ENCODE results near the gene AKAP5.
A peak's percentile ranks its signal among the peaks of the same experiment; 100 is the strongest.

The AKAP5 gene

DNA sequence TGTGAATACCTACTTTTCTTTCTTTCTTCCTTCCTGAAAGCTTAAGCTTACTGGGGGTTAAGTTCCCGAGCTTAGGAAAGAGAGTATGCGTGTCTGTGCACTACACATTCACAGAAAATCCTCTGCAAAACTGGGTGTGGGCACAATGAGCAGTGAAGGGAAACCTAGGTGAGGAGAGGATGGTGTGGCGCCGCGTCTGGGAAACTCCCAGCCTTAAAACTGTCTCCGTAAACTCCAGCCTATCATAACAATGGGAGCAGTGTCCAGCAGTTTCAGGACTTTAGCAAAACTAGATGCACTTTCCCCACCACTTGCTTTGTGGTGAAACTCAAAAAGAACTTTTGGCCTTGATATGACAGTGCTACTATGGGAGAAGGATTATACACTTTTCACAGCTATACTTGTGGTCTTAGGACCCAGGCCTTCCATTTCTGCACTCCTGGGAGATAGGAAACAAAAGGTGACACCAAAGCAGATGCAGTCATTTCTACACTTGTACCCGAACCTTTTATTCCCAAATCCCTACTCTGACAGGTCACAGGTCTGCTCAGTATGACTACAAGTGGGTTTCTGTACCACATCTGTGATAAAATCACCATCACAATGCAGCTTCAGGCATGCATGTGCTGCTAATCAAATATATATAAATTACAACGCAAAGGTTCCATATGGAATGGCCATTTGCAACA, 10.4 kb downstream of the AKAP5 start:
- no peak for DNase-seq (ENCODE audit: low read depth, low spot score)
- H3K4me3 ChIP-seq (ENCODE audit: low read depth, low read length): no peak overlapping the region
- in situ Hi-C loops (cut with HindIII; ENCODE audit: low sequenced_read_pairs): no loop called here
- TF ChIP-seq, protein P1, sequence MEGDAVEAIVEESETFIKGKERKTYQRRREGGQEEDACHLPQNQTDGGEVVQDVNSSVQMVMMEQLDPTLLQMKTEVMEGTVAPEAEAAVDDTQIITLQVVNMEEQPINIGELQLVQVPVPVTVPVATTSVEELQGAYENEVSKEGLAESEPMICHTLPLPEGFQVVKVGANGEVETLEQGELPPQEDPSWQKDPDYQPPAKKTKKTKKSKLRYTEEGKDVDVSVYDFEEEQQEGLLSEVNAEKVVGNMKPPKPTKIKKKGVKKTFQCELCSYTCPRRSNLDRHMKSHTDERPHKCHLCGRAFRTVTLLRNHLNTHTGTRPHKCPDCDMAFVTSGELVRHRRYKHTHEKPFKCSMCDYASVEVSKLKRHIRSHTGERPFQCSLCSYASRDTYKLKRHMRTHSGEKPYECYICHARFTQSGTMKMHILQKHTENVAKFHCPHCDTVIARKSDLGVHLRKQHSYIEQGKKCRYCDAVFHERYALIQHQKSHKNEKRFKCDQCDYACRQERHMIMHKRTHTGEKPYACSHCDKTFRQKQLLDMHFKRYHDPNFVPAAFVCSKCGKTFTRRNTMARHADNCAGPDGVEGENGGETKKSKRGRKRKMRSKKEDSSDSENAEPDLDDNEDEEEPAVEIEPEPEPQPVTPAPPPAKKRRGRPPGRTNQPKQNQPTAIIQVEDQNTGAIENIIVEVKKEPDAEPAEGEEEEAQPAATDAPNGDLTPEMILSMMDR (IDR thresholded peaks at IDR 0.05; ENCODE audit: low read depth, low read length): no peak

DNA sequence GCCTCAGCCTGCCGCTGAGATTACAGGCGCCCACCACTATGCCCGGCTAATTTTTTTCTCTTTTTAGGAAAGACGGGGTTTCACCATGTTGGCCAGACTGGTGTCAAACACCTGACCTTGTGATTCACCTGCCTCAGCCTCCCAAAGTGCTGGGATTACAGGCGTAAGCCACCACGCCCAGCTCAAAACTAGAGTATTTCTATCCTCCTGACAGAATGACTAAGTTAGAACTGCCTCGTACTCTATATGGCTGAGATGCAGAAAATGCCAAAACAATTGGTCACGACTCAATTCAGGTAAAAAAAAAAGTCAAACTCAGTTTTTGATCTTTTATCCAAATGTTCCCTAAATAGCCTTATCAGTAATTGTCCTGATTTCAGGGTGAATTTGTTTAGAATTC, 11.1 kb downstream of the AKAP5 start:
- in situ Hi-C loops (cut with HindIII; ENCODE audit: low sequenced_read_pairs): no loop called here
- no peak overlapping the region for H3K4me3 ChIP-seq (ENCODE audit: low read depth, low read length)
- DNase-seq (ENCODE audit: low read depth, low spot score): no peak
- TF ChIP-seq, protein P1 (IDR thresholded peaks at IDR 0.05; ENCODE audit: low read depth, low read length): no peak

DNA sequence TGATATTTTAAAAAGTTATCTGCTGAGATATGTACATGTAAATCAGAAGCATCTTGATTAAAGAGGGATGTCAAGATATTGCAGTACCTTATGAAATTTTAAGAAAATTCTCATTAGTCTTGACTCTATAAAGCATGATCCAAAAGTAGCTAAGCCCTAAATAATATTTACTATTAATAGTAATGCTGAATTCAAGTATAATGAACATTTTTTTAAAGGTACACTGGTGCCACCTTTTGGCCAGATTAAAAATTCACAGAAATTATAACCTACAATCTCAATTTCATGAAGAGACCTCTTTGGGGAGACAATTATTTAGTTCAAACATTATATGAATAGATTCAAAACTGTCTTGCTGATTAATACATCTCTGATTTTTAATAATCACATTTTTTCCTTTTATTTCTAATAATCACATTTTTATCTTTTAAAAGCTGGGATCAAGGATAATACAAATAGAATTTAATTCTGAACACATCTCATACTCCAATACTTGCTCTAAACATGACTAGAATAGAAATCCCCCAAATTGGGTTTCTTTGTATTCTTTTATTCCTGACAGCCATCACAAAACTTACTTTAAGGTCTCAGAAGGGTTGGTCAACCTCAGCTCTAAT, 13.4 kb downstream of the AKAP5 start:
- H3K4me3 ChIP-seq (ENCODE audit: low read depth, low read length): no peak overlapping the region
- in situ Hi-C loops (cut with HindIII; ENCODE audit: low sequenced_read_pairs): no loop called here
- TF ChIP-seq, protein P1 (IDR thresholded peaks at IDR 0.05; ENCODE audit: low read depth, low read length): peak; percentile 27
- DNase-seq (ENCODE audit: low read depth, low spot score): peak; percentile 47

DNA sequence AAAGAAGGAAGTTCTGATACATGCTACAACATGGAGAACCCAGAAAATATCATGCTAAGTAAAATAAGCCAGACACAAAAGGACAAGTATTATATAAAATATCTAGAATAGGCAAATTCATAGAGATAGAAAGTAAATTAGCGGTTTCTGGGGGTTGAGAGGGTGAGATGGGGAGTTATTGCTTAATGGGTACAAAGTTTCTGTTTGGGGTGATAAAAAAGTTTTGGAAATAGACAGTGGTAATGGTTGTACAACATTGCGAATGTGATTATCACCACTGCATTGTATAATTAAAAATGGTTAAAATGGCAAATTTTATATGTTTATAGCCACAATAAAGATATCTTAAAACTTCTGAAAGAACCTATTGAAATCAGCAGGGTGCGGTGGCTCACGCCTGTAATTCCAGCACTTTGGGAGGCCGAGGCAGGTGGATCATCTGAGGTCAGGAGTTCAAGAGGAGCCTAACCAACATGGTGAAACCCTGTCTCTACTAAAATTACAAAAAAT, 23.3 kb downstream of the AKAP5 start:
- H3K4me3 ChIP-seq (ENCODE audit: low read depth, low read length): no peak overlapping the region
- DNase-seq (ENCODE audit: low read depth, low spot score): no peak
- in situ Hi-C loops (cut with HindIII; ENCODE audit: low sequenced_read_pairs): no loop called here
- TF ChIP-seq, protein P1 (IDR thresholded peaks at IDR 0.05; ENCODE audit: low read depth, low read length): no peak

DNA sequence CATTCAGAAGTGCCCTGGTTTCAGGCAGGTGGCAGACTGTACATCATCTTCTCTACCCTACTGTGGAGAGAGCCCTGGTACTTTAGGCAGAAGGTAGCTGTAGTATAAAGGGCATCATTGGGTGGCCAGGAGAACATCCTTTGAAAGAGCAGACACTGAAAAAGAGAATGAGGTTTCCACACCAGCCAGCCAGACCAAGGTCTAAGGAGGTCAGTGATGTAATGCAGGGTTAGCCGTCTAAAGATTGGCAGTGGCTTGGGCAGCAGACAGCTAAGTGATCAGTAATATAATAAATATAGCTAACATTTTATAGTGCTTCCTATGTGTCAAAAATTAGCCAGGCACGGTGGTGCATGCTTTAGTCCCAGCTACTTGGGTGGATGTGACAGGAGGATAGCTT, 26.3 kb downstream of the AKAP5 start:
- no peak for DNase-seq (ENCODE audit: low read depth, low spot score)
- H3K4me3 ChIP-seq (ENCODE audit: low read depth, low read length): no peak overlapping the region
- in situ Hi-C loops (cut with HindIII; ENCODE audit: low sequenced_read_pairs): no loop called here
- TF ChIP-seq, protein P1 (IDR thresholded peaks at IDR 0.05; ENCODE audit: low read depth, low read length): no peak

DNA sequence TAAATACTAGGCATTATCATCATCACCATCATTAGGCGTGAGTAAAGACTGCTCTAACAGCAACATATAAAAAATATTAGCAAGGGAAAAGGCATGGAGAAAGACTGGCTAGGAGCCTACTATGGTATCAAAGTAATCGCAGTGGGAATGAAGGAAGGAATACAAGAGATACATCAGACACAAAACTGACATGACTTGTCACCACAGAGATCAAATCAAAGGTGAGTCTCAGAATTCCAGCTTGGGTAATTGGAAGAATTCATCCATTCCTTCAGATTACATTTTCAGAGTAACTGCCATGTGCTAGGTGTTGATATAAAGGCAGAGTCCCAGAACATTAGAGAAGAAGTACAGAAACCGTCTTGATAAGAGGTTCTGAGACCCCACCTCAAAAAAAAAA, 28.2 kb downstream of the AKAP5 start:
- no peak for DNase-seq (ENCODE audit: low read depth, low spot score)
- TF ChIP-seq, protein P1 (IDR thresholded peaks at IDR 0.05; ENCODE audit: low read depth, low read length): no peak
- in situ Hi-C loops (cut with HindIII; ENCODE audit: low sequenced_read_pairs): no loop called here
- no peak overlapping the region for H3K4me3 ChIP-seq (ENCODE audit: low read depth, low read length)

Data from astrocyte of the spinal cord (primary cell).